ENCODE results near the gene CDHR1. TPM values are rescaled to one million over a fixed set of nuclear protein-coding genes. Genes with fewer than 3 reads are reported as not detected.

The CDHR1 gene
- total RNA-seq, 1 experiment from 2014 or later, result 6.6 TPM

GRCh38 chr10:84164442-84164841 is 29.9 kb upstream of the CDHR1 start:
- Histone ChIP-seq H3K23ac (ENCODE audit: insufficient read length, low read depth, low read length) (no peak overlapping the region), H2BK12ac (ENCODE audit: insufficient read length, low read depth, low read length) (no peak overlapping the region), H3K18ac (ENCODE audit: insufficient read length, low read depth, low read length) (no peak overlapping the region), H3K9ac (ENCODE audit: extremely low read depth, insufficient read length, low read length) (no peak overlapping the region), H3K27me3 (ENCODE audit: insufficient read depth, low read length) (no peaks in the 10 kb centered on the region), H2AFZ (ENCODE audit: low read length) (no peak overlapping the region), H3K79me2 (ENCODE audit: insufficient read depth, low read length) (no peaks in the 10 kb centered on the region), H3K4me2 (ENCODE audit: insufficient read depth, insufficient read length, low read length) (no peak overlapping the region), H3T11ph (ENCODE audit: low read length) (no peak overlapping the region), H3K4ac (ENCODE audit: low read depth, low read length) (no peak overlapping the region), H3K23me2 (ENCODE audit: insufficient read length, low read depth, low read length, poor library complexity, severe bottlenecking) (no peaks in the 10 kb centered on the region), H2BK15ac (ENCODE audit: low read depth, low read length) (no peak overlapping the region), H3K27ac (ENCODE audit: insufficient read length, low read depth, low read length) (no peak overlapping the region), H3K4me1 (ENCODE audit: insufficient read depth, low read length) (peaks cover 26% of the 10 kb centered on the region), H3K79me1 (ENCODE audit: insufficient read depth, low read depth, low read length, poor library complexity, severe bottlenecking) (no peaks in the 10 kb centered on the region), H2AK5ac (ENCODE audit: insufficient read length, low read length) (no peak overlapping the region), H4K91ac (ENCODE audit: insufficient read length, low read depth, low read length) (no peak overlapping the region), H4K20me1 (ENCODE audit: control insufficient read depth, insufficient read depth, insufficient read length) (no peaks in the 10 kb centered on the region), H2BK5ac (ENCODE audit: insufficient read length, low read length) (no peak overlapping the region), H3K56ac (ENCODE audit: insufficient read length, low read depth, low read length) (no peak overlapping the region), H4K5ac (ENCODE audit: insufficient read length, low read depth, low read length) (no peak overlapping the region), H3K14ac (ENCODE audit: insufficient read depth, low read length) (no peak overlapping the region), H3K9me3 (ENCODE audit: control insufficient read depth, low read depth, low read length) (no peaks in the 10 kb centered on the region), H2BK120ac (ENCODE audit: low read depth, low read length, poor library complexity, severe bottlenecking) (no peak overlapping the region), H4K8ac (replicated peaks; ENCODE audit: insufficient read length, low read depth, low read length) (no peak overlapping the region), H2BK20ac (ENCODE audit: low read depth, low read length, poor library complexity, severe bottlenecking) (no peak overlapping the region)
- Mint-ChIP-seq H3K36me3 (ENCODE audit: insufficient read depth in 1 of 3, low read depth in 3 of 3) (no peaks in the 10 kb centered on the region), H3K27ac (0 out of 7 replicates have a peak overlapping the region, but pooled peaks of 1 of the 3 experiments have one; percentile 24), H3K27me3 (ENCODE audit: low read depth) (peaks cover 3% of the 10 kb centered on the region; the same call in 1 of the 2 replicates), H3K9me3 (peaks cover 0 to 4% of the 10 kb centered on the region in 2 experiments; a peak in 2 of 5 replicates), H3K4me1 (peaks cover 68 to 69% of the 10 kb centered on the region in 2 experiments), H3K4me3 (peak overlapping the region; percentile 34 to 54; a peak in 2 of 5 replicates)
- no peak for DNase-seq
- WGBS (ENCODE audit: extremely low coverage, insufficient read length, low lambda C conversion rate), result no CpG with 5 or more reads among the region's 2 CpGs
- TF ChIP-seq CTCF (conservative IDR thresholded peaks at IDR 0.05), result no peak

Measured in H9 (cell line).